K562 (cell line): ENCODE measurements around the gene HADHA. TPM values are rescaled to one million over a fixed set of nuclear protein-coding genes. Genes with fewer than 3 reads are reported as not detected.
A peak's percentile ranks its signal among the peaks of the same experiment; 100 is the strongest.

Experiments
- ATAC-seq: fragments of 200-7000 bp; cut with Tn5 transposase; 3 replicates; pipeline ENCODE4 v1.9.1; 2020; ENCODE audit warnings: moderate library complexity
- BruUV-seq: library from RNA; stranded (reverse); fragments of 400-500 nt; replicated peaks from 2 replicates; lab custom pipeline; 2021; lab: Mats Ljungman, UMichigan
- CTCF ChIA-PET: fragments of 300-600 bp; formaldehyde crosslinking; extraction: SDS; loops from one replicate; lab custom pipeline; 2021; ENCODE audit warnings: low intra/inter-chr PET ratio; lab: Yijun Ruan, JAX
- POLR2A ChIA-PET: fragments of 300-600, 350-650 bp; sonication (Branson Sonifier 250); formaldehyde crosslinking; extraction: SDS; loops from one replicate; lab custom pipeline; 2021; ENCODE audit warnings: antibody characterized with exemption, inconsistent platforms; lab: Yijun Ruan, JAX
- DNase-seq, 4 experiments: peaks; one replicate each; pipeline versions ENCODE4 v3.0.0 to v3.0.0-alpha.2; 2011 to 2018; ENCODE audit warnings: low spot score in 3 of 4, mixed read lengths in 3 of 4; ENCODE audit errors: extremely low read depth in 1 of 4
- FAIRE-seq: peaks from 2 replicates; lab custom pipeline; 2011; peaks lifted over from hg19 to GRCh38; lab: Jason Lieb, UNC
- H2AFZ ChIP-seq: 2 replicates; pipeline ENCODE4 v1.6.0; 2011; ENCODE audit warnings: low read depth, low read length, control low read depth, inconsistent platforms
- H3K27ac ChIP-seq: fragments of 200-600 bp; 3 replicates; pipeline ENCODE4 v1.8.0; 2011; ENCODE audit warnings: low read depth, mild to moderate bottlenecking, control low read depth, inconsistent platforms, low read length, moderate library complexity, mixed read lengths; ENCODE audit errors: extremely low read depth
- H3K27me3 ChIP-seq, 2 experiments: fragments of 300-600 bp in 1 of 2; 2 replicates in 1 of 2; 3 replicates in 1 of 2; pipeline versions ENCODE4 v1.6.0 to v1.8.0; 2011; ENCODE audit warnings: inconsistent platforms in 2 of 2, low read length in 2 of 2, mild to moderate bottlenecking in 1 of 2, mixed read lengths in 1 of 2, moderate library complexity in 1 of 2; ENCODE audit not compliant: control insufficient read depth in 2 of 2, insufficient read depth in 2 of 2
- H3K36me3 ChIP-seq: fragments of 300-600 bp; 3 replicates; pipeline ENCODE4 v1.8.0; 2011; ENCODE audit warnings: mild to moderate bottlenecking, low read length, inconsistent platforms; ENCODE audit not compliant: control insufficient read depth, insufficient read depth
- H3K4me1 ChIP-seq, 2 experiments: fragments of 200-600 bp in 1 of 2; replicated peaks in 1 of 2; 2 replicates in 1 of 2; 3 replicates in 1 of 2; pipeline versions ENCODE4 v1.5.1 to v1.8.0; 2011; ENCODE audit warnings: inconsistent platforms in 2 of 2, low read length in 2 of 2, mild to moderate bottlenecking in 1 of 2, mixed read lengths in 1 of 2, moderate library complexity in 1 of 2; ENCODE audit not compliant: control insufficient read depth in 2 of 2, insufficient read depth in 2 of 2
- H3K4me2 ChIP-seq: 2 replicates; pipeline ENCODE4 v1.6.1; 2011; ENCODE audit warnings: low read length, control low read depth, inconsistent platforms, mixed read lengths; ENCODE audit not compliant: insufficient read depth
- H3K4me3 ChIP-seq: fragments of 200-600 bp; sonication (generic), shearing (Covaris generic); 2 replicates; pipeline ENCODE4 v1.5.1; 2016; ENCODE audit warnings: control low read depth, inconsistent platforms
- H3K79me2 ChIP-seq: fragments of 200-600 bp; 3 replicates; pipeline ENCODE4 v1.8.0; 2011; ENCODE audit warnings: low read length, inconsistent platforms; ENCODE audit not compliant: control insufficient read depth, insufficient read depth
- H3K9ac ChIP-seq, 2 experiments: 2 replicates each; pipeline versions ENCODE4 v1.6.0 to v1.6.1; 2011; ENCODE audit warnings: low read depth in 2 of 2, low read length in 2 of 2, control low read depth in 1 of 2, inconsistent platforms in 1 of 2, mild to moderate bottlenecking in 1 of 2, mixed read lengths in 1 of 2; ENCODE audit not compliant: insufficient read depth in 1 of 2
- H3K9me1 ChIP-seq: one replicate; pipeline ENCODE4 v1.6.0; 2011; ENCODE audit warnings: inconsistent platforms, mild to moderate bottlenecking, low read length, moderate library complexity; ENCODE audit not compliant: control insufficient read depth, insufficient read depth
- H3K9me3 ChIP-seq: replicated peaks from 2 replicates; pipeline ENCODE4 v1.5.1; 2011; ENCODE audit warnings: low read depth, low read length, inconsistent platforms; ENCODE audit not compliant: control insufficient read depth, insufficient read depth
- H4K20me1 ChIP-seq: replicated peaks from 2 replicates; pipeline ENCODE4 v1.6.1; 2011; ENCODE audit warnings: low read length, inconsistent platforms, mixed read lengths; ENCODE audit not compliant: control insufficient read depth, insufficient read depth
- CBFA2T2 ChIP-seq: fragments of 450-650 bp; conservative IDR thresholded peaks from 2 replicates; pipeline ENCODE4 v1.6.1; 2017; ENCODE audit warnings: mild to moderate bottlenecking
- CBFA2T3 ChIP-seq: fragments of 450-650 bp; IDR thresholded peaks from 2 replicates; pipeline ENCODE4 v1.6.1; 2017
- CHCHD3 ChIP-seq: fragments of 250-450 bp; sonication (Bioruptor Pico); IDR thresholded peaks from 2 replicates; pipeline ENCODE4 v2.1.2; 2022; ENCODE audit warnings: mild to moderate bottlenecking
- DPF2 ChIP-seq: fragments of 450-650 bp; IDR thresholded peaks from 2 replicates; pipeline ENCODE4 v1.6.1; 2016
- E2F6 ChIP-seq, 2 experiments: IDR thresholded peaks; 2 replicates each; pipeline ENCODE4 v1.6.1; 2011; ENCODE audit warnings: borderline replicate concordance in 1 of 2, control low read depth in 1 of 2, low read depth in 1 of 2, low read length in 1 of 2, mild to moderate bottlenecking in 1 of 2, mixed read lengths in 1 of 2, moderate library complexity in 1 of 2; ENCODE audit not compliant: insufficient read depth in 1 of 2, insufficient read length in 1 of 2, poor library complexity in 1 of 2, severe bottlenecking in 1 of 2; ENCODE audit errors: extremely low read depth in 1 of 2
- EP300 ChIP-seq: IDR thresholded peaks from 2 replicates; pipeline ENCODE4 v1.6.1; 2012; ENCODE audit warnings: low read length, improper control_type of control experiment
- FOXP4 ChIP-seq: sonication (generic); formaldehyde crosslinking; IDR thresholded peaks from 2 replicates; pipeline ENCODE4 v1.8.0; 2022; ENCODE audit warnings: mild to moderate bottlenecking, missing genetic modification reagents, borderline replicate concordance
- JUND ChIP-seq, 2 experiments: IDR thresholded peaks; 2 replicates in 1 of 2; 3 replicates in 1 of 2; pipeline ENCODE4 v1.6.1; 2011; ENCODE audit warnings: borderline replicate concordance in 2 of 2, low read depth in 2 of 2, low read length in 2 of 2, improper control_type of control experiment in 1 of 2, missing biosample characterization in 1 of 2, missing genetic modification characterization in 1 of 2, missing genetic modification reagents in 1 of 2
- KAT7 ChIP-seq: sonication (generic); formaldehyde crosslinking; IDR thresholded peaks from 2 replicates; pipeline ENCODE4 v1.8.0; 2022; ENCODE audit warnings: missing genetic modification reagents, mild to moderate bottlenecking, borderline replicate concordance
- MTA2 ChIP-seq: fragments of 450-650 bp; IDR thresholded peaks from 2 replicates; pipeline ENCODE4 v1.6.1; 2016; ENCODE audit warnings: low read depth
- NCOR1 ChIP-seq: fragments of 450-650 bp; IDR thresholded peaks from 2 replicates; pipeline ENCODE4 v1.6.1; 2016; ENCODE audit warnings: mild to moderate bottlenecking, moderate library complexity
- SOX6 ChIP-seq: fragments of 450-650 bp; IDR thresholded peaks from 2 replicates; pipeline ENCODE4 v1.6.1; 2014; ENCODE audit warnings: mild to moderate bottlenecking
- TFAP4 ChIP-seq: sonication (generic); formaldehyde crosslinking; IDR thresholded peaks from 2 replicates; pipeline ENCODE4 v1.8.0; 2022; ENCODE audit warnings: missing genetic modification reagents, mild to moderate bottlenecking, moderate library complexity, borderline replicate concordance
- ZFP30 ChIP-seq: fragments of 250-450 bp; sonication (Bioruptor Pico); IDR thresholded peaks from 2 replicates; pipeline ENCODE4 v1.8.0; 2022; ENCODE audit warnings: moderate library complexity, mild to moderate bottlenecking, inconsistent platforms, borderline replicate concordance
- ZNF444 ChIP-seq: fragments of 250-450 bp; sonication (Bioruptor Pico); IDR thresholded peaks from 2 replicates; pipeline ENCODE4 v1.4.0; 2020; ENCODE audit warnings: mild to moderate bottlenecking, moderate library complexity
- ZNF584 ChIP-seq: fragments of 200-800 bp; sonication (Bioruptor generic); IDR thresholded peaks from 2 replicates; pipeline ENCODE4 v1.6.1; 2016; ENCODE audit warnings: low read depth, mild to moderate bottlenecking, missing genetic modification characterization, missing compliant biosample characterization
- WGBS: fragments of 100-300 bp; shearing (Covaris generic); methylation state at CpG from one replicate; pipeline ENCODE4 v1.1.6; 2016; ENCODE audit warnings: low coverage, mixed read lengths; ENCODE audit not compliant: insufficient coverage; ENCODE audit errors: missing lambda C conversion rate; 5-methylcytosine and 5-hydroxymethylcytosine counted together
- in situ Hi-C: fragments of 300-500 bp; cut with MboI; formaldehyde crosslinking; loops from 4 replicates; pipeline ENCODE4 v1.15.0; 2018; ENCODE audit warnings: inconsistent platforms, mixed read lengths
- intact Hi-C: fragments of 100-400 bp; cut with micrococcal nuclease; formaldehyde crosslinking; loops from 2 replicates; pipeline ENCODE4 v1.14.2; 2022
- polyA plus RNA-seq, 8 experiments: library from polyadenylated mRNA; depleted of rRNA in 4 of 8; stranded (reverse) in 5 of 8; unstranded in 3 of 8; fragments of >200 nt; fragmentation: Nextera tagmentation in 2 of 8; fragmentation: Illumina TruSeq in 1 of 8; extraction: Ambion mirVana in 2 of 8; extraction: Trizol in 1 of 8; gene quantifications; 2 replicates each; pipeline versions ENCODE4 v1.2.1 to v1.2.3, GENCODE V29; 2011 to 2014; ENCODE audit warnings: inconsistent platforms in 1 of 8, missing spikeins in 1 of 8
- total RNA-seq, 7 experiments: library from RNA; depleted of rRNA in 6 of 7; stranded (reverse); fragments of >200 nt in 6 of 7; fragmentation: Illumina TruSeq in 2 of 7; extraction: Trizol in 2 of 7; gene quantifications; 2 replicates each; pipeline versions ENCODE4 v1.2.1 to v1.2.3, GENCODE V29; 2011 to 2021; ENCODE audit warnings: low replicate concordance in 1 of 7

The HADHA gene
- total and polyA plus RNA-seq, 9 of the 15 experiments (the other 6 are each of a cell fraction or from before 2014, with no cell fraction given), result 145 to 326 (median 202) TPM

GRCh38 chr2:26191316-26192159 is 52.9 kb downstream of the HADHA start:
- 66% methylated on average over 17 of the region's 20 CpGs for WGBS
- ATAC-seq (peak; percentile 53), DNase-seq (peak in 2 of 4 experiments; percentile 37 to 59), FAIRE-seq (peak; percentile 48)
- Histone ChIP-seq H3K9ac (peak overlapping the region in 1 of 2 experiments; percentile 33; a peak in 1 of 4 replicates), H3K4me1 (peaks cover 12% of the 10 kb centered on the region in 2 experiments; a peak in 4 of 5 replicates), H3K27me3 (no peaks in the 10 kb centered on the region), H2AFZ (no peak overlapping the region), H3K79me2 (no peaks in the 10 kb centered on the region), H3K4me2 (peak overlapping the region; percentile 12), H3K4me3 (no peak overlapping the region), H3K9me1 (peaks cover 7% of the 10 kb centered on the region), H3K36me3 (peaks cover 83% of the 10 kb centered on the region), H4K20me1 (peaks cover 5% of the 10 kb centered on the region; the same call in 1 of the 2 replicates), H3K9me3 (no peaks in the 10 kb centered on the region), H3K27ac (no peak overlapping the region)
- intact Hi-C loops, result no loop called here
- in situ Hi-C loops, result no loop called here
- ChIA-PET POLR2A (interaction anchor here (0.7 to 2.6 kb wide), 8 partner anchors 9 to 893 kb away, joined by 3 to 14 read pairs (median 4); partner anchors contain the start of gene GAREM2), CTCF (no interaction called here)
- BruUV-seq, result no TSS peak
- no peak for TF ChIP-seq ZNF584 (CRISPR knock-in tag)
- TF ChIP-seq ZNF444 (CRISPR knock-in tag), result no peak
- no peak for TF ChIP-seq ZFP30 (CRISPR knock-in tag)
- TF ChIP-seq JUND (IDR thresholded peaks at IDR 0.05; ENCODE audit: borderline replicate concordance, low read depth, low read length), result peak; percentile 35; the same call in 1 of the 2 replicates
- TF ChIP-seq JUND (tag; IDR thresholded peaks at IDR 0.05; ENCODE audit: borderline replicate concordance, low read depth, low read length), result no peak; the same call in 2 of the 3 replicates
- peak; percentile 64 for TF ChIP-seq TFAP4
- no peak for TF ChIP-seq CHCHD3 (CRISPR knock-in tag)
- peak; percentile 76 for TF ChIP-seq CBFA2T3
- TF ChIP-seq NCOR1, result peak; percentile 53
- 0 out of 2 replicates have a peak, but pooled peaks have one; percentile 25 for TF ChIP-seq KAT7 (CRISPR knock-in tag)
- peak; percentile 61 for TF ChIP-seq CBFA2T2
- TF ChIP-seq E2F6 (IDR thresholded peaks at IDR 0.05; ENCODE audit: borderline replicate concordance in 1 of 2, extremely low read depth in 1 of 2, insufficient read depth in 1 of 2, insufficient read length in 1 of 2, low read depth in 1 of 2, low read length in 1 of 2, poor library complexity in 1 of 2, severe bottlenecking in 1 of 2), result peak in 1 of 2 experiments; percentile 27
- peak; percentile 68; the same call in 1 of the 2 replicates for TF ChIP-seq SOX6
- TF ChIP-seq FOXP4, result no peak
- peak; percentile 71 for TF ChIP-seq MTA2
- 0 out of 2 replicates have a peak, but pooled peaks have one; percentile 52 for TF ChIP-seq DPF2
- TF ChIP-seq EP300, result peak; percentile 73; the same call in 1 of the 2 replicates
